Lung (tissue), 12 donors: ENCODE results near the gene RAP1GAP2. TPM values are rescaled to one million over a fixed set of nuclear protein-coding genes. Genes with fewer than 3 reads are reported as not detected.

Experiments used
- ATAC-seq: fragments of 200-7000 bp; cut with Tn5 transposase; one replicate; pipeline ENCODE4 v1.9.1; 2020; ENCODE audit warnings: moderate number of reproducible peaks; ENCODE audit not compliant: insufficient read depth, low FRiP score
- DNase-seq, 3 donors: peaks; one replicate each; pipeline ENCODE4 v3.0.0-alpha.2; 2013 to 2017
- H3K27ac ChIP-seq, 2 donors: one replicate each; pipeline ENCODE4 v1.5.1; 2013; ENCODE audit warnings: mild to moderate bottlenecking in 2 of 2, moderate library complexity in 2 of 2, control low read depth in 1 of 2, inconsistent platforms in 1 of 2, low read depth in 1 of 2, low read length in 1 of 2
- H3K27me3 ChIP-seq, 3 donors: one replicate each; pipeline ENCODE4 v1.5.1; 2013; ENCODE audit warnings: low read length in 2 of 3; ENCODE audit not compliant: control insufficient read depth in 3 of 3, insufficient read depth in 3 of 3
- H3K36me3 ChIP-seq, 4 donors: one replicate each; pipeline ENCODE4 v1.5.1; 2013; ENCODE audit warnings: low read length in 4 of 4, mild to moderate bottlenecking in 1 of 4, moderate library complexity in 1 of 4; ENCODE audit not compliant: control insufficient read depth in 4 of 4, insufficient read depth in 4 of 4
- H3K4me1 ChIP-seq, 5 donors: one replicate each; pipeline ENCODE4 v1.5.1; 2013; ENCODE audit warnings: low read length in 5 of 5, mild to moderate bottlenecking in 2 of 5, moderate library complexity in 1 of 5; ENCODE audit not compliant: control insufficient read depth in 5 of 5, insufficient read depth in 5 of 5
- H3K4me3 ChIP-seq: one replicate; pipeline ENCODE4 v1.5.1; 2013; ENCODE audit warnings: mild to moderate bottlenecking, control low read depth, moderate library complexity
- H3K9ac ChIP-seq, 2 donors: one replicate each; pipeline ENCODE4 v1.5.1; 2013; ENCODE audit warnings: low read length in 2 of 2, control low read depth in 1 of 2; ENCODE audit not compliant: insufficient read depth in 1 of 2
- H3K9me3 ChIP-seq, 4 donors: one replicate each; pipeline ENCODE4 v1.5.1; 2013; ENCODE audit warnings: low read length in 3 of 4, mild to moderate bottlenecking in 1 of 4, moderate library complexity in 1 of 4; ENCODE audit not compliant: control insufficient read depth in 4 of 4, insufficient read depth in 3 of 4
- CTCF ChIP-seq: IDR thresholded peaks from 2 replicates; pipeline ENCODE4 v1.5.1; 2012; ENCODE audit warnings: mild to moderate bottlenecking; ENCODE audit errors: control extremely low read depth, extremely low read depth
- whole genome bisulfite sequencing, 2 donors: extraction: QIAGEN DNeasy Blood & Tissue Kit; methylation state at CpG; one replicate each; pipeline ENCODE4 v1.1.7; 2013; 5-methylcytosine and 5-hydroxymethylcytosine counted together
- polyA plus RNA-seq, 2 donors: library from polyadenylated mRNA; stranded (reverse); fragments of 200-250 nt; gene quantifications; one replicate each; pipeline ENCODE4 v1.2.1, GENCODE V29; 2013
- total RNA-seq, 2 donors: library from RNA; depleted of rRNA in 1 of 2; stranded (reverse); fragments of >200 nt in 1 of 2; gene quantifications; one replicate each; pipeline ENCODE4 v1.2.1, GENCODE V29; 2014 to 2021
- donor health status: control.
- donor health status: control.
- donor health status: Bipolar disorder and iron deficiency.
- donor health status: healthy.
- donor health status: DM: yes; HTN: yes; CAD: no.

RAP1GAP2 gene
- total and polyA plus RNA-seq, 4 donors, result 5.3 to 16.7 (median 6.0) TPM

GRCh38 chr17:2800367-2800766, 4.1 kb downstream of the RAP1GAP2 start:
- Histone ChIP-seq H3K27me3 (peaks cover 0 to 6% (median 0%) of the 10 kb centered on the region in 3 donors), H3K4me3 (no peak overlapping the region), H3K27ac (no peak overlapping the region), H3K4me1 (no peaks in the 10 kb centered on the region), H3K36me3 (no peaks in the 10 kb centered on the region), H3K9me3 (peaks cover 0 to 5% (median 0%) of the 10 kb centered on the region in 4 donors), H3K9ac (no peak overlapping the region)
- no peak for TF ChIP-seq CTCF
- WGBS, 2 donors, result 67 to 79% methylated on average over 11 of the region's 11 CpGs
- no peak for ATAC-seq
- no peak for DNase-seq

- no peak for ATAC-seq
- Histone ChIP-seq H3K27ac (no peak overlapping the region), H3K4me3 (no peak overlapping the region), H3K36me3 (no peaks in the 10 kb centered on the region), H3K4me1 (no peaks in the 10 kb centered on the region), H3K9me3 (peaks cover 0 to 5% (median 0%) of the 10 kb centered on the region in 4 donors), H3K9ac (no peak overlapping the region), H3K27me3 (peaks cover 0 to 1% (median 0%) of the 10 kb centered on the region in 3 donors)
- DNase-seq, result no peak
- TF ChIP-seq CTCF, result no peak
- WGBS, 2 donors, result 65 to 77% methylated on average over 6 of the region's 6 CpGs
Measured at GRCh38 chr17:2801841-2802240, 5.6 kb downstream of the RAP1GAP2 start.

GRCh38 chr17:2802574-2802973, 6.3 kb downstream of the RAP1GAP2 start:
- Histone ChIP-seq H3K4me3 (no peak overlapping the region), H3K27me3 (no peaks in the 10 kb centered on the region), H3K9me3 (peaks cover 0 to 5% (median 0%) of the 10 kb centered on the region in 4 donors), H3K36me3 (no peaks in the 10 kb centered on the region), H3K9ac (no peak overlapping the region), H3K27ac (no peak overlapping the region), H3K4me1 (no peaks in the 10 kb centered on the region)
- no peak for ATAC-seq
- no peak for DNase-seq
- WGBS, 2 donors, result 94 to 98% methylated on average over 8 of the region's 8 CpGs
- no peak for TF ChIP-seq CTCF

GRCh38 chr17:2803386-2803785, 7.1 kb downstream of the RAP1GAP2 start:
- Histone ChIP-seq H3K9ac (no peak overlapping the region), H3K27ac (no peak overlapping the region), H3K9me3 (peaks cover 0 to 5% (median 0%) of the 10 kb centered on the region in 4 donors), H3K4me1 (no peaks in the 10 kb centered on the region), H3K4me3 (no peak overlapping the region), H3K27me3 (no peaks in the 10 kb centered on the region), H3K36me3 (no peaks in the 10 kb centered on the region)
- WGBS, 2 donors, result 37 to 72% methylated on average over 14 of the region's 14 CpGs
- DNase-seq (no peak), ATAC-seq (no peak)
- no peak for TF ChIP-seq CTCF
